Fibroblast of skin of left quadriceps (primary cell): ENCODE measurements around the gene TMTC1.
"Not testable (repeated sequence)": the region's sequence is repeated elsewhere in the genome, so short reads cannot be mapped to it uniquely, and the experiment has no call there.

Experiments
- DNase-seq, 2 experiments: peaks; one replicate each; pipeline ENCODE4 v3.0.0-alpha.2; 2013; ENCODE audit warnings: low read depth in 2 of 2

TMTC1 gene

DNA sequence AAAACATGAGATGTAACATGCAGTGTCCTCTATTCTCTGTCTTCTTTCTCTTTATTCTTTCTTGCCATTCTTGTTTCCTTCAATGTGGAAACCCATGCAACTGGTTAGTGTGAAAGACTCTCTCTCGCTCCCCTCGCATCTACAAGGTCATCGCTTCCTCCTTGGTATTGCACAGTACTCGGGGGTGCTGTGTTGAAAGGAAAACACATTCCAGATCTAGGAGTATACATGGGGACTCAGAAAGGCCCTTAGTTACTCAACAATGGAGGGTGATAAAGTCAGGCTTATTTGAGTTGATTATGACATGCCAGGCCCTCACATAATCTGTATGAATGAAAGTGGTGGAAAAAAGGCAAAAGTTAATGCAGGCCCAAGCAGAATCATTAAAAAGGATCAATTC, 210.8 kb downstream of the TMTC1 start:
- DNase-seq, result no peak

DNA sequence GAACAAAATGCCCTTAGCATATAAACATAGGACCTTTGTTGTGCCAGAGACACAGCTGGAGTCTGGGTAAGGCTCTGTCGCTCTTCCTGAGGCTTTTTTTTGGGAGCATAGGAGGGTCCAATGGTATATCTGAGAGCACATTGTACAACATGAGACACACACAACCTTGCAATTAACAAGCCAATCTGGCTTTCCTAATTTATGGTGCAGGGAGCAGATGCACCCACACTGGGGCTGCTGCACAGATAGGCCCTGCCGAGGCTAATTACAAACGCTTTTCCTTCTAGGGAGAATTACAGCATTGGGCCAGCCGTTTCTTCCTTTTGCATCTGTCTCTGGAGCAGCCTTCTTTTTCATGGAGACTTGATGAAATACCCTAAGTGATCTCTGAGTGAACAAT, 211.3 kb downstream of the TMTC1 start:
- DNase-seq, result no peak

DNA sequence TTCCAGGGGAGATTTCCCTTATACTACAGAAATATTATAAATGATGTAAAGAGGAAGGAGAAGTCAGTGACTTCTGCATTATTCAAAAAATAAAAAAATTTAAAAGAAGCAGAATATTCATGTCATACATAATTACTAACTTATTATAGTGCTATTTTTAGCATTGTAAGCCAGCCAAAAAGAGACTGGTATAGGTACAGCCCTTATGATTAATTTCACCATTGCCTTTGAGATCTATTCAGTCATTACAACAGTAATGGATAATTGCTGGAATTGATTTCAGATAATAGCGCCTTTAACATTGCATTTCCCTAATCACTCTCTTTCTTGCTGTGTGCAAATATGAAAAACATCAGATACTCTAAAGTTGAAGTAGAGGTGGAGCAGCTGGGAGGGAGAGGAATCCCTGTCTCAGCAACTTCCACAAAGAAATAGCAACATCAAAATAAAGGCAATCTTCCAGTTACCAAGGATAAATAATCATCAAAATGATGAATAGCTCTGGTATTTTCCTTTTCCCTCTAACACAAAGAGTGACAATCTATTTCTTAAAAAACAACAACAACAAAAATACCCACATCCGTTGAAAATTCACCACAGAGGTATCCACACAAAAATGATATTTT, 214.5 kb downstream of the TMTC1 start:
- no peak for DNase-seq

DNA sequence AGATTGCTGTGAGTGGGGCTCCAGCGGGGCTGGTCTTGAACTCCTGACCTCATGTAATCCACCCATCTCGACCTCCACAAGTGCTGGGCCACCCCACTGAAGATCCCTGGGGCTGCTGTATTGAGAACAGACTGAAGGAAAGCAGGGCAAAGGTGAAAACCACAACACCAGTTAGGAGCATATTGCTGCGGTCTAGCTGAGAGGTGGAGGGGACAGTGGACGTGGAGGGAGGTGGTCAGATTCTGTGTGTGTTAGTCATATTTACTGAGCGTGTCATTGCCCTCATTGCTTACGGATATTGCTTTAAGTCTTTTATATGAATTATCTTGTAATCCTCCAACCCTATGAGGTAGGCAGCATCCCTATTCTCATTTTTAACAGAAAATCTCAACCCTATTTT, 217.3 kb downstream of the TMTC1 start:
- no peak for DNase-seq

DNA sequence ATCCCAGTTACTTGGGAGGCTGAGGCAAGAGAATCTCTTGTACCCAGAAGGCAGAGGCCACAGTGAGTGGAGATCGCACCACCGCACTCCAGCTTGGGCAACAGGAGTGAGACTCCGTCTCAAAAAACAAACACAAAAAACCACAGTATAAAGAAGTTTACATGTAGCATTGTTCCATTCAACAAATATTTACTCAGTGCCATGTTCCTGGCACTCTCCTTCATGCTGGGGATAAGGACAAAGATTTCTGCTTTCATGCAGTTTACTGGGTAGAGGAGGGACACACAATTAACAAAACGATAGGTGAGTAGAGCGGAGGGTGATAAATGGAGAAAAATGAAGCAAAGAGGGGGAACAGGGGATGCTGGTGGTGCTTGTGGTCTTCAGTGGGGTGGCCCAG, 218.0 kb downstream of the TMTC1 start:
- no peak for DNase-seq

DNA sequence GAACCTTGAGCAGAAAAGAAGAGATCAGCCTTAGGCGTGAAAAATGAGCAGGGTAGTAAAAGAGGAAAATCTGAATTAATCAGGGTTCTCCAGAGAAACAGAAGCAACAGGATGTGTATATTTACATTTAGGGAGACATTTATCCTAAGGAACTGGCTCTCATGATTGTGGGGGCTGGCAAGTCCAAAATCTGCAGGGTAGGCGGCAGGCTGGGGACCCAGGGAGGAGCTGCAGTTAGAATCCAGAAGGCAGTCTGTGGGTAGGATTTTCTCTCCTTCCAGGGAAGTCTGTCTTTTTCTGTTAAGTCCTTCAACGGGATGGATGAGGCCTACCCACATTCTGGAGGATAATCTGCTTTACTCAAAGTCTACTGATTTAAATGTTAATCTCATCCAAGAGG, 218.8 kb downstream of the TMTC1 start:
- no peak for DNase-seq

DNA sequence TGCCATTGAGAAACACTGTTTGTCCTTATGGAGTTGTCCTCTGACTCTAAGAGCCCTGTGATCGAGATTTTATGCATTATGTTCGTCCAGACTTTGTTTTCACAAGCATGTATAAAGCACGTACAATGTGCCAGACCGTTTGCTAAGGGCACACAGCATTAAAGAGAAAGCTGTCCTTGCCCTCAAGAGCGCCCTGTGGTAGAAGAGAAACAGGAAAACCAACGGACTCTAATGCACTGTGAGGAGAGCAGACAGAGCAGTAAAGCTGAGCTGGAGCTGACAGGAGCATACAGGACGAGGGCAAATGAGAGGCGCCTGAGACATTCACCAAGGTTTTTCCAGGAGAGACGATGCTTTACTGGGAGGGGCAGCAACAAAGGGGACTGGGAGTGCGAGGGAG, 220.1 kb downstream of the TMTC1 start:
- DNase-seq, result no peak

DNA sequence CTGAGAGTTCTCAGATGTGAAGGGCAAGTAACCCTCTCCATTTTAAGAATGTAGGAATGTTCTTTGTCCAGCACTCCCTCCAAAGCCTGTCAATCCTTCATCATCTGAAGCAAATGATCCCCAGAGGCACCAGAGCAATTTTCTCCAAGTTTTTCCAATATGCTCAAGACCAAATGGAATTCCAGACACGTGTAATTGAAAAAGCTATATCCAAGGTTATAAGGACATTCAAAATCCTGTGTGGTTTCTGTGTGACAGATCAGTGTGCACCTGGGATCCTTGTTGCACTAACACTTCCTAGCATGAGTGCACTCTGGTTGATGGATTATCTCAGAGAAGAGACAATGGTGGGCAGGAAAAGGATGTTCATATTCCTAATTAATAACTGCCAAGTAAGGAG, 220.7 kb downstream of the TMTC1 start:
- DNase-seq, result no peak

DNA sequence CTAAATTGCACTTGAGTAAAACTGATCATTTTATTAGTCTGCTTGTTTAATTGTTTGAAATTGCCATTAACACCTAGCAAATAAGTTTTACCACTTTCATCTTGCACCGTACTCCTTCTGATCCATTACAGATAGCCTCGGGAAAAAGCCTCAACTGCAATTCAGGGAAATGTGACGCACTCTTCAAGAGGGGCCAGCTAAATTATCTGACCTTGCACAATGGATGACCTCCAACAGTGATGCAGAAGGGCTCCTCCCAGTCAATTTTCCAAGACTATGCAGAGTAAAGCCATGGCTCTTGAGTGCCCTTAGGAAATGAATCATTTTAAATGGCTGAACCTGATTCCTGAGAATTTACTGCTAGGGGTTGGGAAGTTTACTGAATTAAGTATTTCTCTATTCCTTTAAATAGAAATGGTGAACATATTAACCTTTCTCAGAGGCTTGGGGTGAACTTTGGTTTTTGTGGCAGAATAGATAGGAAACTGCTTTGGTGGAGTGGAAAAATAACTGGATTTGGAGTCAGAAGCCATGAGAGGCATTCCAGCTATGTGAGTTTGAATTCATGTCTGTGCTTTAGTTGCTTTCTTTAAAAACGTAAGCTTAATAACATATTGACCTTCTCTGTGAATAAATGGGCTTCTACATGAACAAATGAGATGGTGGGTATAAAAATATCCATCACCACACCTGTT, 221.5 kb downstream of the TMTC1 start:
- DNase-seq, result no peak

DNA sequence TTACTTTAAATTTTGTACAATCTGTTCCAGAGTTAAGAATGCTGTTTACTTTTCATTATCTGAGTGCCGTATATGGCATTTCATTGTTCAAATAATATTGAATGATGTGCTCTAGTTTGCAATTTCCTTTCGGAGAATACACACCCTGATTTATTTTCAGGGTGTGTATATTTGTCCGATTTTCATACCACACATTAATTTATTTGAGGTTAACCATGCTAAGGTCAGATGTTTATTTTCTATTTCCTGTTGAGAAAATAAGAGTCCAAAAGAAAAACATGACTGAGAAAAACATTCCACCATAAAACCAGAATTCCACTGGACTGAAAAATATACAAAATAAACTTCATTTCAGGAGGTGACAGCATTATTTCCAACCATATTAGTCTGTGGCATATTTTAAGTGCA, 222.1 kb downstream of the TMTC1 start:
- no peak for DNase-seq

DNA sequence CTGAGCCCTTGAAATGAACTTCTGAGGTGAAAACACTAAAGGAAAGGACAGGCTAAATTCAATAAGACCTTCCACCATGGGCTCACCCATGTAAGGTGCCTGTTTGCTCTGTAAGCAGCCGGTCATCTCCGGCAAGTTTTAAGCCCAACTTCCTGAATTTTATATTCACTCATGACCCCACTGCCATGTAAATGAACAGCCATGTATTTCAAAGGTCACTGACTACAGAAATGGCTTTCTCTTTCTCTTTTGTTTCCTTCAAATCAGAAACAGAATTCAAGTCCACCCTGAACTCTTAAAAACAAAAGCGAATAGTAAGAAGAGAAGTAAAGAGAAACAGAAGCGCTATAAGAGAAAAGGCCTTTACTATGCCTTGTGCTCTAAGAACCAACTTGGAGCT, 224.5 kb downstream of the TMTC1 start:
- no peak for DNase-seq

DNA sequence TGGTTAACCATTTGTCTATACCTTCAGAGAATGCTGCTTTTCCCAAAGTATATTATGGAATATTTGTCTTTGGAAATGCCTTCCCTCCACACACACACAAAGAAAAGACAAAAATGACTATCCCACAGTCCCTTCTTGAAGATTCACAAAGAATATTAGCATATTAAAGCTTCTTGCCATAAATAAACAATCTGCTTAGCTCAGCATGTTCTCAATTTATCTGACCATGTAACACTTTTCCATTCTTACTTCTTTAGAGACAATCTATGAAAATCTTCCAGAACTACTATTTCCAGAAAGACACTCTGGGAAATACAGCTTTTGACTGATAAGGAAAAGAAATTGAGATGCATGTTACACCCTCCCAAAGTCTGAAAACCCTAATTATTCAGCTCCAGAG, 227.4 kb downstream of the TMTC1 start:
- DNase-seq, result no peak

DNA sequence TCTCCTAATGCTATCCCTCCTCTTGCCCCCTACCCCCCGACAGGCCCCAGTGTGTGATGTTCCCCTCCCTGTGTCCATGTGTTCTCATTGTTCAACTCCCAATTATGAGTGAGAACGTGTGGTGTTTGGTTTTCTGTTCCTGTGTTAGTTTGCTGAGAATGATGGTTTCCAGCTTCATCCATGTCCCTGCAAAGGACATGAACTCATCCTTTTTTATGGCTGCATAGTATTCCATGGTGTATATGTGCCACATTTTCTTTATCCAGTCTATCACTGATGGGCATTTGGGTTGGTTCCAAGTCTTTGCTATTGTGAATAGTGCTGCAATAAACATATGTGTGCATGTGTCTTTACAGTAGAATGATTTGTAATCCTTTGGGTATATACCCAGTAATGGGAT, 228.3 kb downstream of the TMTC1 start:
- DNase-seq, result not testable (repeated sequence)

DNA sequence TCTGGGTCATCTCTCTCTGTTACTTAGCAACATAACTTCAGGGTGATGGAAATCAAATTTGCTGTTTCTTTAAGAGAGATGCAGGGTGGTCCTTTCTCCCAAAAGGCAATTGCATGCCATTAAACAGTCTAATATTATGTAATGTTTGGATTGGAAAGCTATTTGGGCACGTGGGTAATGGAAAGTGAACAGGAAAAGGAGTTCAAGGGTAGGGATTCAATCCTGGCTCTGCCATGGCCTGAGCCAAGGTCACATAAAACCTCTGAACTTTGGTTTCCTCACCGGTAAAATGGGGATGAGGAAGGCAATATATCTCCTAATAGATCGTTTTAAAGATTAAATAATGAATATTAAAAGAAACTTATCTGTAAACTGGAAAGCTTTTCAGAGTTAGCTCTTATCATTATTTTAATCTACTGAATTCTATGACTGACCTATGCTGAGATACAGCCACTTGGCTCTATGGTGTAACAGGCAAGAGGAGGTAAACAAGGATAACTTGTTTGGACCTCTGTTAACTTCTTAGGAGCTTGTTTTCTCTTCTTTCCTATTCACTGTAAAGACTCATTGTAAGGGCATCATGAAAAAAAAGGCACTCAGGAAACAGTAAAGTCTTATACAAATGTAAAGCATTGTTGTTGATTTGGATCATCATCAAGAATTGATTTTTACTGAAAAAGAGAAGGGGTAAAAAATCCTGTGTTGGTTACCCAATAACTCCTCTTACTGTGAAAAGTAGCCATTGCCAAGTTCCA, 230.6 kb downstream of the TMTC1 start:
- DNase-seq, result no peak

DNA sequence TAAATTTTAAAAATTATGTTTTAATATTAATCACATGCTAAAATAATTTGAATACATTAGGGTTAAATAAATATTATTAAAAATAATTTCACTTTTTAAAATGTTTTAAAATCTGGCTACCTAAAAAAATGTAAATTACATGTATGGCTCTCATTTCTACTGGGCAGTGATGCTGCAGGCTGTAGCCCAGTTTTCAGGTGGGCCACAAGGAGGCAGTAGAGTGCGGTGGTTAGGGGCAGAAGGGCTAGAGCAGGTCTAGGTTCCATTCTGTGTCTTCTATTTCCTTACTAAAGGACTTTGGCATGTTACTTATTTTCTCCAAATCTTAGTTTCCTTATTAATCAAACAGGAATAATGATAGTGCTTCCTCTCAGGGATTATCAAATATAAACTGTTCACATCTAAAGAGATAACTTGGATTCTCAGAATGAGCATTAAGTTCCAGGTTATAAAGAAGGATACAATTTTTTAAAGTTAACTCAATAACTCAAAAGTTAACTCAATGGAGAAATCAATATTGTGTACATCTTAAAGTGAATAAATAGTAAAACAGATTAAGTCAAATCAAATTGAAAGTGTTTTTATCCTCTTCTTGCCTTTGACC, 231.3 kb downstream of the TMTC1 start:
- no peak for DNase-seq

DNA sequence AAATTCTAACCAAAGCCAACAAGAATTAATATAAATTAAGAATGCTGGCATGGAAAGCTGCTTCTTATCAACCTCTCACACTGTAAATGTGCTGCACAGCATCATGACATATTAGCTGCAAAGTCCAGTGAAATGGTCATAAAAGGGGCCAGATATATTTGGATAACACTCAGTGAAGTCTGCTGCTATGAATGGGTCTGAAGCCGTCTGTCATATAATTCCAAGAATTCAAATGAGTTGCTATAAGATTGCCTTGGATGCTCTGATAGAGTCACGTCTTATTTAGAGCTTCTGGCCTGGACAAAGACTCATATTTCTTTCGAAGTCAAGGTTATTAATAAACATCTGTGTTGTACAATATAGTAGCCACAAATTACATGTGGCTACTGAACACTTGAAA, 231.9 kb downstream of the TMTC1 start:
- no peak for DNase-seq

DNA sequence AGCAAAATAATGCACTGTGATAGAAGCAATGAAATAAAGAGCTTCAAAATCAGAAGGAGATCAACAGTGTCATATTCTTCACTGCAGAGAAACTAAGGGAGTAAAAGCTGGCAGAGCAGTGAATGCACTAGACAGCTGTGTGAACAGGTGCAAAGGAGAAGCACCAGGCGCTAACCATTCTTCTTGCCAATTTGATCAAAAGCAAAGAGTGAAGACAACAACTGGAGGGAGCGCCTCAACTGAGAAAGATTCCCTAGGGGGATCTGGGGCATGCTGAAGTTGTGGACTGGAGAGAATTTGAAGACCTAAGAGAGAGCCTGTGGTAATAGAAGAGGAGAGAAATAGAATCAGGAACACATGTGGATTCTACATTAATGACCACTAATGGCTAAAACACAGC, 235.9 kb downstream of the TMTC1 start:
- DNase-seq, result no peak

DNA sequence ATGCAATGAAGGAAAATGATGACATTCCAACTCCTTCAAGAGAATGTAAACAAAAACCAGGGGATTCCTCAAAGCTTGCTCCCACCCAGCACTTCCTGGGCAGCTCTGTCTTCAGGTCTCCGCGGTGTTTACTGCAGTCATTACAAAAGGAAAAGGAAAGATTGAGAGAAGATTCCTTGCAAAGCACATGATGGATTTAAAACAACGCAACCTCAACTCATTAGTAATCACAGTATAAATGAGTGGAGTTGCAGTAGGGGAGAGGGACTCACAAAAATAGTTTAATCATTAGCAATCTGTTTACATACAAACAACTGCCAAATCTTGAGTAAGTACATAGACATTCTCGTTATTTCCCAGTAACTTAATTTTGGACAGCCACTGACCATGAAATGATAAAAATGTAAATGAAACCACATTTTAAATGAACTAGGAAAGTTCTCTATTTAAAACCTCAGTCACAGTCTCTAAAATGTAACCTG, 236.6 kb downstream of the TMTC1 start:
- DNase-seq, result no peak

DNA sequence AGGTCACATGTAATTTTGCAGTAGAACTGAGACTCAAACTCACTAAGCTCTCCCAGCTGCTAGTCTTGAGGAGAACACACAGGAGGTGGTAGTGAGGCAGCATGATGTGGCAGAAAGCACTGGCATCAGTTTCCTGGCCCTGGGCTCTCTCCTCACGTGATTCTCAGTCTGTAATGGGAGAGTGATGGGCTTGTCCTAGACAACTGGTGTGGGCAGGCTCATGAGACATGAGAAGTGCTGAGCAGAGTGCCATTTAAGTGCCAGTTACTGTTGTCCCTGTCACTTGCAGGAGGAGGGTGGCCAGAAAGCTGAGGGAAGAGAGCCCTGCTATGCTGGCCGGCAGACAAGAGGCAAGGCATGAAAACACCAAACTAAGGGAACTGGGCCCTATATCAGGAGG, 237.7 kb downstream of the TMTC1 start:
- DNase-seq, result no peak

DNA sequence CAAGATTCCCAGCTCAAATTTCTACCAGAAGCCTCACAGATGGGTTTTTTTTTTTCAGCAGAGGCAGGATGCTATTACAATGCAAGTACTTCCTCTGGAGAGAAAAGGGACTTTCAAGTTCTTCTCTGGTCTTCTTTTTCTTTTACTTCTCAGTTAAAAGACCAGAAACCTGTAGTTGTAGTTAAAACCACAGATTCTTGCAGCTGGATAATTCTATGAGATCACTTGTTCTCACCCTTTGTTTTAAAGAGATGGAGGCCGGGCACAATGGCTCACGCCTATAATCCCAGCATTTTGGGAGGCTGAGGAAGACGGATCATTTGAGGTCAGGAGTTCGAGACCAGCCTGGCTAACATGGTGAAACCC, 238.7 kb downstream of the TMTC1 start:
- no peak for DNase-seq

DNA sequence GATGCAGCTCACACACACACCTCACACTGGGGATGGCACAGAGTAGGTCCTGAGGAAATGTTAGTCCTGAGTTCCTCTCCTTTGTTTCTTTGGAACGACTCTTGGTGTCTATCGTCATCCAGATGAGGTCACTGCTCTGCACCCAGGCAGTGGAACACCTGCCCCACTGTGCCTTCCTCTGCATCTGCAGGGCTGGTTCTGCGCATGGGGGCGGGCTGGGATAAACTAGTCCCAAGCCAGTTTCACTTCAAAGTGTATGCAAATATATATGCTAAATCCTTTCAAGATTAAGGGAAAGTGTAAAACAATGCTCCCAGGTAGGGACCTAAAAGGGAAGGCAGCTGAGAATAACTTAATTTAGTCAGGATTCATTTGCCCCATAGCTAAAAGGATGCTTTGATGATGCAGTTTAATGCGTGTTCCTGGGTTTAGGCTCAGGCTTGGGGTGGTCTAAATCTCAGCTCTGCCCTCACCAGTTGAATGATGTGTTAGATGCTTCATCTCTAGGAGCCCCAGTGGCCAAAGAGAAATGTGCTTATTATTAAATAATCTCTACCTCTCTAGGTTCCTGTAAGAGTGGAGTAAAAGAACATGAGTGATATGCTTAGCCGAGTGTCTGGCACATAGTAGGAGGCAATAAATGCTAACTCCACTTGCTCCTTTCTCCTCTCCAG, 239.2 kb downstream of the TMTC1 start:
- no peak for DNase-seq

DNA sequence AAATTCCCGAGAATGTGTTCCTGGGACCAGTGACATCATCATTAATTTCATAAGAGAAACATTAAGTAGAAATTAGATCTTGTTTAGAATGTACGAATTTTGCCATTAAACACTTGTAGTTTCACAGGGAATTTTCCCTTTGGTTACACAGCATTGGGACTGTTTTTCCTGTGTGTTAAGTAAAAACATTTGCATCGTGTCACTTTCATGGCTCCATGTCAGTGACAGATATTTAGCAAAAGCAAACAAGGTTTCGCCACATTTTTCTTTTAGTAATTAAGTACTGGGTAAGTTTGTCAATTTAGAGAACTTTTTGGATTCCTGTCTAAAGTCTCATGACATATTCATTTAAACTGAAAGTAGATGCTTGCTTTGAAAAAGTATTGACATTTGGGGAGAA, 240.7 kb downstream of the TMTC1 start:
- no peak for DNase-seq
